ENCODE data around the gene IQGAP1. TPM values are rescaled to one million over a fixed set of nuclear protein-coding genes. Genes with fewer than 3 reads are reported as not detected.

Gene IQGAP1
- total and polyA plus RNA-seq, 2 of the 13 experiments (the other 11 are each of a cell fraction or from before 2014, with no cell fraction given): 29.5 to 37.9 TPM

GRCh38 chr15:90530250-90531051 lies 142.4 kb downstream of the IQGAP1 start (continued):
- TF ChIP-seq ZNF614 (CRISPR knock-in tag; IDR thresholded peaks at IDR 0.05; ENCODE audit: borderline replicate concordance) (no peak), RBAK (CRISPR knock-in tag; IDR thresholded peaks at IDR 0.05) (no peak), ZNF256 (CRISPR knock-in tag; conservative IDR thresholded peaks at IDR 0.05) (no peak), HOXD1 (CRISPR knock-in tag; IDR thresholded peaks at IDR 0.05) (no peak), KAT2B (IDR thresholded peaks at IDR 0.05; ENCODE audit: borderline replicate concordance, low read depth, low read length) (no peak), RORA (CRISPR knock-in tag; IDR thresholded peaks at IDR 0.05) (no peak), TOE1 (CRISPR knock-in tag; IDR thresholded peaks at IDR 0.05) (no peak), PHF21A (CRISPR knock-in tag; IDR thresholded peaks at IDR 0.05) (no peak), CBFB (CRISPR knock-in tag; IDR thresholded peaks at IDR 0.05) (no peak), ZSCAN9 (CRISPR knock-in tag; IDR thresholded peaks at IDR 0.05; ENCODE audit: borderline replicate concordance) (no peak), ONECUT2 (CRISPR knock-in tag; IDR thresholded peaks at IDR 0.05) (no peak), KDM2A (CRISPR knock-in tag; IDR thresholded peaks at IDR 0.05; ENCODE audit: borderline replicate concordance, low read depth) (peak; percentile 54; the same call in 1 of the 2 replicates), TSC22D2 (CRISPR knock-in tag; IDR thresholded peaks at IDR 0.05; ENCODE audit: borderline replicate concordance) (no peak), KMT2A (CRISPR knock-in tag; IDR thresholded peaks at IDR 0.05) (0 out of 2 replicates have a peak, but pooled peaks have one; percentile 56), FOXK1 (CRISPR knock-in tag; IDR thresholded peaks at IDR 0.05; ENCODE audit: borderline replicate concordance, low read depth) (no peak), MED1 (CRISPR knock-in tag; IDR thresholded peaks at IDR 0.05) (no peak), SOX6 (IDR thresholded peaks at IDR 0.05) (no peak), SOX6 (CRISPR knock-in tag; IDR thresholded peaks at IDR 0.05) (no peak), ZSCAN29 (CRISPR knock-in tag; conservative IDR thresholded peaks at IDR 0.05) (no peak), ZNF354B (CRISPR knock-in tag; IDR thresholded peaks at IDR 0.05) (no peak), ZFP36L1 (CRISPR knock-in tag; IDR thresholded peaks at IDR 0.05) (no peak), ZNF264 (CRISPR knock-in tag; IDR thresholded peaks at IDR 0.05) (no peak), FOXJ3 (CRISPR knock-in tag; IDR thresholded peaks at IDR 0.05; ENCODE audit: borderline replicate concordance) (no peak), SATB2 (CRISPR knock-in tag; IDR thresholded peaks at IDR 0.05) (no peak), ZNF530 (CRISPR knock-in tag; IDR thresholded peaks at IDR 0.05; ENCODE audit: low read depth) (no peak), ZNF326 (CRISPR knock-in tag; IDR thresholded peaks at IDR 0.05; ENCODE audit: borderline replicate concordance) (no peak), TEAD3 (CRISPR knock-in tag; optimal IDR thresholded peaks at IDR 0.05; ENCODE audit: borderline replicate concordance) (no peak)
- TF ChIP-seq, protein P1, sequence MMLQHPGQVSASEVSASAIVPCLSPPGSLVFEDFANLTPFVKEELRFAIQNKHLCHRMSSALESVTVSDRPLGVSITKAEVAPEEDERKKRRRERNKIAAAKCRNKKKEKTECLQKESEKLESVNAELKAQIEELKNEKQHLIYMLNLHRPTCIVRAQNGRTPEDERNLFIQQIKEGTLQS (CRISPR knock-in tag; IDR thresholded peaks at IDR 0.05): no peak
- TF ChIP-seq, protein P2, sequence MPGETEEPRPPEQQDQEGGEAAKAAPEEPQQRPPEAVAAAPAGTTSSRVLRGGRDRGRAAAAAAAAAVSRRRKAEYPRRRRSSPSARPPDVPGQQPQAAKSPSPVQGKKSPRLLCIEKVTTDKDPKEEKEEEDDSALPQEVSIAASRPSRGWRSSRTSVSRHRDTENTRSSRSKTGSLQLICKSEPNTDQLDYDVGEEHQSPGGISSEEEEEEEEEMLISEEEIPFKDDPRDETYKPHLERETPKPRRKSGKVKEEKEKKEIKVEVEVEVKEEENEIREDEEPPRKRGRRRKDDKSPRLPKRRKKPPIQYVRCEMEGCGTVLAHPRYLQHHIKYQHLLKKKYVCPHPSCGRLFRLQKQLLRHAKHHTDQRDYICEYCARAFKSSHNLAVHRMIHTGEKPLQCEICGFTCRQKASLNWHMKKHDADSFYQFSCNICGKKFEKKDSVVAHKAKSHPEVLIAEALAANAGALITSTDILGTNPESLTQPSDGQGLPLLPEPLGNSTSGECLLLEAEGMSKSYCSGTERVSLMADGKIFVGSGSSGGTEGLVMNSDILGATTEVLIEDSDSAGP (CRISPR knock-in tag; IDR thresholded peaks at IDR 0.05; ENCODE audit: borderline replicate concordance): 0 out of 2 replicates have a peak, but pooled peaks have one; percentile 23
- TF ChIP-seq, protein P3, sequence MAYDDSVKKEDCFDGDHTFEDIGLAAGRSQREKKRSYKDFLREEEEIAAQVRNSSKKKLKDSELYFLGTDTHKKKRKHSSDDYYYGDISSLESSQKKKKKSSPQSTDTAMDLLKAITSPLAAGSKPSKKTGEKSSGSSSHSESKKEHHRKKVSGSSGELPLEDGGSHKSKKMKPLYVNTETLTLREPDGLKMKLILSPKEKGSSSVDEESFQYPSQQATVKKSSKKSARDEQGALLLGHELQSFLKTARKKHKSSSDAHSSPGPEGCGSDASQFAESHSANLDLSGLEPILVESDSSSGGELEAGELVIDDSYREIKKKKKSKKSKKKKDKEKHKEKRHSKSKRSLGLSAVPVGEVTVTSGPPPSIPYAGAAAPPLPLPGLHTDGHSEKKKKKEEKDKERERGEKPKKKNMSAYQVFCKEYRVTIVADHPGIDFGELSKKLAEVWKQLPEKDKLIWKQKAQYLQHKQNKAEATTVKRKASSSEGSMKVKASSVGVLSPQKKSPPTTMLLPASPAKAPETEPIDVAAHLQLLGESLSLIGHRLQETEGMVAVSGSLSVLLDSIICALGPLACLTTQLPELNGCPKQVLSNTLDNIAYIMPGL (CRISPR knock-in tag; IDR thresholded peaks at IDR 0.05; ENCODE audit: borderline replicate concordance in 1 of 2, low read depth in 1 of 2): peak in 1 of 2 experiments; percentile 38; a peak in 1 of 4 replicates

Measured in HepG2 (cell line).